Upper lobe of left lung (tissue), 6 donors: ENCODE results near the gene APOL3. TPM values are rescaled to one million over a fixed set of nuclear protein-coding genes. Genes with fewer than 3 reads are reported as not detected.
"Not testable (repeated sequence)": the region's sequence is repeated elsewhere in the genome, so short reads cannot be mapped to it uniquely, and the experiment has no call there.

Source experiments
- ATAC-seq, 2 donors: fragments of 200-7000 bp; cut with Tn5 transposase; one replicate each; pipeline ENCODE4 v1.9.1; 2022; ENCODE audit warnings: mild to moderate bottlenecking in 2 of 2, moderate library complexity in 2 of 2; ENCODE audit not compliant: low FRiP score in 2 of 2
- DNase-seq, 2 donors: peaks; one replicate each; pipeline ENCODE4 v3.0.0-alpha.2; 2019 to 2020
- H3K27ac ChIP-seq, 4 donors: fragments of 200-600 bp; sonication (generic); one replicate each; pipeline ENCODE4 v1.5.1; 2016 to 2019
- H3K27me3 ChIP-seq, 4 donors: fragments of 200-600 bp; sonication (generic); one replicate each; pipeline ENCODE4 v1.5.1; 2017 to 2019
- H3K36me3 ChIP-seq, 4 donors: fragments of 200-600 bp; sonication (generic); one replicate each; pipeline ENCODE4 v1.5.1; 2016 to 2019
- H3K4me1 ChIP-seq, 4 donors: fragments of 200-600 bp; sonication (generic); one replicate each; pipeline ENCODE4 v1.5.1; 2018 to 2019
- H3K4me3 ChIP-seq, 4 donors: fragments of 200-600 bp; sonication (generic); one replicate each; pipeline ENCODE4 v1.5.1; 2017 to 2019; ENCODE audit warnings: mild to moderate bottlenecking in 2 of 4, moderate library complexity in 1 of 4
- H3K9me3 ChIP-seq, 4 donors: fragments of 200-600 bp; sonication (generic); one replicate each; pipeline ENCODE4 v1.5.1; 2018 to 2019
- EP300 ChIP-seq, 4 donors: sonication (generic); formaldehyde crosslinking; IDR thresholded peaks; one replicate each; pipeline ENCODE4 v1.5.1; 2017; ENCODE audit warnings: antibody characterized with exemption in 4 of 4, control low read depth in 2 of 4
- POLR2A ChIP-seq, 4 donors: fragments of 450-650 bp; IDR thresholded peaks; one replicate each; pipeline ENCODE4 v1.5.1; 2016 to 2017; ENCODE audit warnings: antibody characterized with exemption in 4 of 4, mild to moderate bottlenecking in 2 of 4
- POLR2AphosphoS5 ChIP-seq, 2 donors: sonication (generic); formaldehyde crosslinking; IDR thresholded peaks; one replicate each; pipeline ENCODE4 v1.5.1; 2017; ENCODE audit warnings: antibody characterized with exemption in 2 of 2
- WGBS, 2 donors: methylation state at CpG; one replicate each; pipeline ENCODE4 v1.1.5; 2017 to 2018; 5-methylcytosine and 5-hydroxymethylcytosine counted together
- total RNA-seq, 6 donors: library from RNA; depleted of rRNA in 4 of 6; stranded (reverse); fragments of >200 nt in 4 of 6; gene quantifications; one replicate each; pipeline versions ENCODE4 v1.1.0 to v1.2.1, GENCODE V29; 2016 to 2021
- TF ChIP-seq, protein P1 (sequence below), 6 experiments: fragments of 450-650 bp in 4 of 6; fragments of 200-600 bp in 2 of 6; sonication (generic) in 2 of 6; IDR thresholded peaks; one replicate each; pipeline ENCODE4 v1.5.1; 2016 to 2019; ENCODE audit warnings: antibody characterized with exemption in 6 of 6
- donor health status: DM: no; HTN: no; CAD: no; lungs with moderate emphysema.
- donor health status: DM: no; HTN: yes; CAD: no; lungs with severe emphysema.

Gene APOL3
- total RNA-seq, 6 donors from 2014 or later = 40.4 to 88.0 (median 54.5) TPM

DNA sequence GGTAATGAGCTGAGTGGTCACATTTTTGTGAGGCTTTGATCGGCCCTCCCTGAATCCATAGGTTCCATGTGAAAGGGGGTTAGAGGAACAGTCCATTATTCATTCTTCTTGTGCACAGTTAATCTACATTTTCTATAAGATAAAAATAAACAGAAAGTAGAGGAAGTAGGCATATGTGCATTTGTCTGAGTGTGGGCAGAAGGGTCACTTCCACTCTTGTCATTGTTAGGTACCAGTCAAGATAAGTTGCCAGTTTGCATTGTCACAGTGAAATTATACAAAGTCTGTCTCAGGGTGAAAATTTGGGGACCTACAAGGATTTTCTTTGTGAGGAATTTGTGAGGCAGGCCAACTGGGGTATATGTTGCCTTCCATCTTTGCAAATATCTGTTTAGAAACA, 45.7 kb upstream of the APOL3 start:
- Histone ChIP-seq H3K9me3 (no peaks in the 10 kb centered on the region), H3K36me3 (no peaks in the 10 kb centered on the region), H3K27ac (no peak overlapping the region), H3K4me3 (no peak overlapping the region), H3K27me3 (no peaks in the 10 kb centered on the region), H3K4me1 (peaks cover 19 to 25% (median 24%) of the 10 kb centered on the region in 4 donors)
- ATAC-seq = no peak
- TF ChIP-seq, protein P1, sequence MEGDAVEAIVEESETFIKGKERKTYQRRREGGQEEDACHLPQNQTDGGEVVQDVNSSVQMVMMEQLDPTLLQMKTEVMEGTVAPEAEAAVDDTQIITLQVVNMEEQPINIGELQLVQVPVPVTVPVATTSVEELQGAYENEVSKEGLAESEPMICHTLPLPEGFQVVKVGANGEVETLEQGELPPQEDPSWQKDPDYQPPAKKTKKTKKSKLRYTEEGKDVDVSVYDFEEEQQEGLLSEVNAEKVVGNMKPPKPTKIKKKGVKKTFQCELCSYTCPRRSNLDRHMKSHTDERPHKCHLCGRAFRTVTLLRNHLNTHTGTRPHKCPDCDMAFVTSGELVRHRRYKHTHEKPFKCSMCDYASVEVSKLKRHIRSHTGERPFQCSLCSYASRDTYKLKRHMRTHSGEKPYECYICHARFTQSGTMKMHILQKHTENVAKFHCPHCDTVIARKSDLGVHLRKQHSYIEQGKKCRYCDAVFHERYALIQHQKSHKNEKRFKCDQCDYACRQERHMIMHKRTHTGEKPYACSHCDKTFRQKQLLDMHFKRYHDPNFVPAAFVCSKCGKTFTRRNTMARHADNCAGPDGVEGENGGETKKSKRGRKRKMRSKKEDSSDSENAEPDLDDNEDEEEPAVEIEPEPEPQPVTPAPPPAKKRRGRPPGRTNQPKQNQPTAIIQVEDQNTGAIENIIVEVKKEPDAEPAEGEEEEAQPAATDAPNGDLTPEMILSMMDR (IDR thresholded peaks at IDR 0.05) = no peak
- TF ChIP-seq POLR2A (IDR thresholded peaks at IDR 0.05) = no peak
- TF ChIP-seq POLR2AphosphoS5 (IDR thresholded peaks at IDR 0.05) = no peak
- TF ChIP-seq EP300 (IDR thresholded peaks at IDR 0.05) = no peak
- WGBS, 2 donors = 96% methylated on average over 1 of the region's 1 CpG
- no peak for DNase-seq

DNA sequence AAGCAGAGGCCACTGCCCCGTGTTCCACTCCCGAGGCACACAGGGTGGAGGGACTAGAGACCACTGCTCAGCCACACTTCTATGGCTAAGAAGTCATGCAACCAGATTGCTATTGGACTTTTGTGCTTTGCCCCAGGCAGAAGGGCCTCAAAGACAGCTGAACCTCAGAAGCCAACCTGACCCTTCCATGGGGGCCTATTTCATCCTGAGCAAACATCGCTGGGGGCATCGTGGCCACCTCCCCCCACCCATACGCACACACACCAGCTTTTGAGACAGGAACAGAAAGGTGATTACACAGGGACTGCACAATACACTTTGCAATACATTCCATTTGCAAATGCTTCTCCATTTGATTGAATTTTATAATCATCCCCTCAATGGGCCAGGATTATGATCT, 45.0 kb upstream of the APOL3 start:
- 87 to 95% methylated on average over 5 of the region's 5 CpGs for WGBS, 2 donors
- not testable (repeated sequence) for H3K27me3 ChIP-seq, H3K36me3 ChIP-seq, H3K9me3 ChIP-seq, H3K4me3 ChIP-seq, ATAC-seq, DNase-seq, H3K27ac ChIP-seq
- peaks cover 12 to 19% (median 18%) of the 10 kb centered on the region in 4 donors for H3K4me1 ChIP-seq

DNA sequence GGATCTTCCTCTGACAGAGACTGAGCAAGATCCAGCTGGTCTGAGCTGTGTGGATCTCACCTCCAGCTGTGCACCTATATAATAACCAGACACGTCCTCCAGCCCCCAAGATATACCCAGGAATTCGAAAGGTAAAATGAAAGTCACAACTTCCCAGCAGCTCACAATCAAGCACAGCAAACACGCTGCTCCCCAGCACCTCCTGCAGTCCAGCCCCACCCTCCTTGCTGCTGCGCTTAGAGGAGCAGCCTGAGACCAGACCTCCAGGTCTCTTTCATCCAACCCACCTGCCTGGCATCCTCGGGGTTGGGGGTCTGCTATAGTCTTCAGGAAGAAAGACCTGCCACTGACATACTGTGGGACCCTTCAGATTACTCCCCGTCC, 44.1 kb upstream of the APOL3 start:
- Histone ChIP-seq H3K4me1 (peaks cover 10 to 20% (median 16%) of the 10 kb centered on the region in 4 donors), H3K4me3 (peak overlapping the region in 1 of 4 donors; percentile 8), H3K36me3 (no peaks in the 10 kb centered on the region), H3K9me3 (no peaks in the 10 kb centered on the region), H3K27me3 (no peaks in the 10 kb centered on the region), H3K27ac (peak overlapping the region in 2 of 4 donors; percentile 11 to 74)
- no peak for TF ChIP-seq EP300 (IDR thresholded peaks at IDR 0.05)
- DNase-seq (no peak), ATAC-seq (peak in 1 of 2 donors; percentile 23)
- WGBS, 2 donors = 63 to 72% methylated on average over 4 to 6 of the region's 6 CpGs

DNA sequence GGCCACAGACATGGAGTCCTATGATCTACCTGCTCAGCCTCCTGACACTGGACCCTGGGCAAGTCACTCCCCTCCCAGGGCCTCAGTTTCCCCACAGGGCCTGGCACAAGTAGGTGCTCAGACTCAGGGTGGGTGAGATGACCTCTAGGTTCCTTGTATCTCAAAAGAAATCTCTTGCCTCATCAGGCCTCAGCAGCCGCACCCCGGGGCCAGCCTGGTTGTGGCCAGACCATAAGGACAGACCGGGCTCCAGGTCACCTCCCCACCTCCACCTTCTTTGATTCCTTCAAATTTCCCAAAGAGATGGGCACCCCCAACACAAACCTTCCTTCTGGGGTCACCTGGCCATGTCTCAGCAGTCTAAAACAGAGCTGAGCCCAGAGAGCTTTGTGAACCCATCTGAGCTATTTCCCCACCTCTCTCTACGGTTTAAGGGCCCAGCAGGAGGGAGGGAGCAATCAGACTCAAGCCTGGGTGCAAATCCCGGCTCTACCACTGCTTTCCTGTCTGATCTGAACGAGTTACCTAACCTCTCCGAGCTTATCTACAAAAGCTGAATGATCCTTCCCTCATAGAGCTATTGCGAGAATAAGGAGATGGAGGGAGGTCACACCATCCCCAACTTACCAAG, 43.6 kb upstream of the APOL3 start:
- Histone ChIP-seq H3K27me3 (no peaks in the 10 kb centered on the region), H3K4me3 (peak overlapping the region in 1 of 4 donors; percentile 8), H3K36me3 (no peaks in the 10 kb centered on the region), H3K27ac (peak overlapping the region in 2 of 4 donors; percentile 11 to 74), H3K4me1 (peaks cover 10 to 24% (median 18%) of the 10 kb centered on the region in 4 donors), H3K9me3 (no peaks in the 10 kb centered on the region)
- TF ChIP-seq POLR2AphosphoS5 (IDR thresholded peaks at IDR 0.05) (no peak), EP300 (IDR thresholded peaks at IDR 0.05) (no peak), POLR2A (IDR thresholded peaks at IDR 0.05) (no peak)
- TF ChIP-seq, protein P1 (IDR thresholded peaks at IDR 0.05) = no peak
- no peak for ATAC-seq
- WGBS, 2 donors = 70 to 76% methylated on average over 8 of the region's 8 CpGs
- no peak for DNase-seq

DNA sequence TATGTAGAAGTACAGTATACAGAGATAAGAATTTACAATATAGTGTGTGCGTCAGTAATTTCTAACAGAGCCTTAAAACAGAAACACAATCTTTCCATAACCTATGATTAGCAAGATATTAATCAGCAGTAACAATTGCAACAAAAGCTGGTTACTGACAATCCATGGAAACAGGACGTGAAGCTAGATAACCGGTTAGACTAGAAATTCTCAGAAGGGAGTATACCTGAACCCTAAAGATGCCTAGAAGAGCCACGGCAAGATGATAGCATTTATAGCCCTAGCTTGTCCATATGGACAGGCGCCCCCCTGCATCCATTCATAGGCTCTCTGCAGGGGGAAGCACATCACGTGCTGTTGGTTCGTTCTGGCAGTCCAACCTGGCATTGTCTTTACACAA, 42.9 kb upstream of the APOL3 start:
- H3K36me3 ChIP-seq, H3K27me3 ChIP-seq, DNase-seq, H3K9me3 ChIP-seq, ATAC-seq, H3K27ac ChIP-seq: not testable (repeated sequence)
- Histone ChIP-seq H3K4me1 (peaks cover 10 to 29% (median 23%) of the 10 kb centered on the region in 4 donors), H3K4me3 (peak overlapping the region in 1 of 4 donors; percentile 10)
- 60 to 69% methylated on average over 7 of the region's 7 CpGs for WGBS, 2 donors

DNA sequence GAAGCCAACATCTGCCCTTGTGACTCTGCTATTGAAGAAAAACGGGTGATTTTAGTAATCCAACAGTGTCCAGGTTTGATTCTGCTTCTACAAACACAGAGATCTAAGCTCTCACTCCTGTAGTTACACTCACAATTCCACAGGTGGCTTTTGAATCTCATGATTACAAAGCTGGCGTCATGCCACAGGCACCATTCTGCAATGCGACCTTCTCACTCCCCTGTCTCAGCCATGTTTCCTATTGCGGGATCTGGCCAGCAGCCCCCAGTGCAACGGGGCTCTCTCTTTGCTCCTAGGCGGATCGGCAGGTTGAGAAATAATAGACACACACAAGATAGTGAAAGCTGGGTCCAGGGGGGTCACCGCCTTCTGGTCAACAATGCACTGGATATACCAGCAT, 42.4 kb upstream of the APOL3 start:
- H3K4me1 ChIP-seq = peaks cover 12 to 29% (median 25%) of the 10 kb centered on the region in 4 donors
- WGBS, 2 donors = 47 to 60% methylated on average over 8 of the region's 8 CpGs
- not testable (repeated sequence) for H3K9me3 ChIP-seq, ATAC-seq, H3K36me3 ChIP-seq, H3K27me3 ChIP-seq
- DNase-seq = peak in 1 of 2 donors; percentile 40
- H3K4me3 ChIP-seq = peak overlapping the region in 1 of 4 donors; percentile 10
- TF ChIP-seq, protein P1 (IDR thresholded peaks at IDR 0.05) = peak in 2 of 6 experiments; percentile 30 to 37
- H3K27ac ChIP-seq = peak overlapping the region in 1 of 4 donors; percentile 26
